HG02840 (cell line): ENCODE results near the gene ZNF813.
"Not testable (repeated sequence)": the region's sequence is repeated elsewhere in the genome, so short reads cannot be mapped to it uniquely, and the experiment has no call there.

Experiments used
- ATAC-seq: cut with Tn5 transposase; IDR thresholded peaks from one replicate; pipeline ENCODE4 v1.9.1; 2021; ENCODE audit warnings: mild to moderate bottlenecking, moderate library complexity, moderate number of reproducible peaks; ENCODE audit not compliant: unreplicated experiment, low FRiP score

ZNF813 gene

GRCh38 chr19:53475470-53475869, 7.9 kb downstream of the ZNF813 start:
- not testable (repeated sequence) for ATAC-seq

- not testable (repeated sequence) for ATAC-seq
Measured at GRCh38 chr19:53483751-53484150, 16.2 kb downstream of the ZNF813 start.

DNA sequence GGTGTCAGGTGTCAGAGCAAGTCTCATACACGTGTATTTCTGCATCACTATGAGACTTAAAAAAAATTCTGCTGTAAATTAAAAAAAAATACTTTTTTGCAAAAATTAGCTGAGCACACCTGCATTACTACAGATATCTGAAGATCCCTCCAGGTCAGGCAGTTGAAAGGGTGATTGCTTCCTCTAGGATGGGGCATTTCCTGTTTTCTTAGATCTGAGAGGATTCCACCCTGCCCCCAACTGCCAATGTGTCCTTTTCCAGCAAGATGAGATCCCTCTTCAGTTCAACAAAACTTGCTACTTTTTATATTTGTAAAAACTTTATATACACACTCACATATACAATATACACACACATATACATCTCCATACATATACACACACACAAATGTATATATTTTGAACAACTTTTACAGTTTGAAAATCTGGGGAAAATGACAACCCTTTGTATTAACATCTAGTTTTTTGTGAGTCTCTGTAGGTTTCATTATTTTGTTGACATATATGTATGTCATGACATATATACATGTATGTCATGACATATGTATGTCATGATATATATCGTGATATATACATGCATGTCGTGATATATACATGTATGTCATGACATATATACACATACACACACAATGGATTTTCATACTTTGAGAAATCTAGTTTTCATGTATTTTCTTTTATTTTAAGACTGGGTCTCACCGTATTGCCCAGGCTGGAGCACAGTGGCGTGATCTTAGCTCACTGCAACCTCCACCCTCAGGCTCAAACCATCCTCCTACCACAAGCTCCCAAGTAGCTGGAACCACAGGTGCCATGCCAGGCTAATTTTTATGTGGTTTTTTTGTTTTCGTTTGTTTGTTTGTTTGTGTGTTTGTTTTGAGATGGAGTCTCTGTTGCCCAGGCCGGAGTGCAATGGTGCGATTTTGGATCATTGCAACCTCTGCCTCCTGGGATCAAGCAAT, 17.8 kb downstream of the ZNF813 start:
- no peak for ATAC-seq

DNA sequence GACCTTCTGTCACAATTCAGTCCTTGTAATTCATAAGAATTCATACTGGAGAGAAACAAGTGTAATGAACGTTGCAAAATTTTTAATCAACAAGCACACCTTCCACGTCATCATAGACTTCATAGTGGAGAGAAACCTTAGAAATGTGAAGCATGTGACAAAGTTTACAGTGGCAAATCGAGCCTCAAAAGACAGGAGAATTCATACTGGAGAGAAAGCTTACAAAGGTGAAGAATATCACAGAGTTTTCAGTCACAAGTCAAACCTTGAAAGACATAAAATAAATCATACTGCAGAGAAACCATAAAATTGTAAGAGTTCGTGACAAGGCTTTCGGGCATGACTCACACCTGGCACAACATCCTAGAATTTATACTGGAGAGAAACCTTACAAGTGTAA, 24.6 kb downstream of the ZNF813 start:
- no peak for ATAC-seq

GRCh38 chr19:53497311-53498023, 29.9 kb downstream of the ZNF813 start:
- ATAC-seq = not testable (repeated sequence)

- ATAC-seq = not testable (repeated sequence)
Measured at GRCh38 chr19:53498024-53498395, 30.5 kb downstream of the ZNF813 start.

DNA sequence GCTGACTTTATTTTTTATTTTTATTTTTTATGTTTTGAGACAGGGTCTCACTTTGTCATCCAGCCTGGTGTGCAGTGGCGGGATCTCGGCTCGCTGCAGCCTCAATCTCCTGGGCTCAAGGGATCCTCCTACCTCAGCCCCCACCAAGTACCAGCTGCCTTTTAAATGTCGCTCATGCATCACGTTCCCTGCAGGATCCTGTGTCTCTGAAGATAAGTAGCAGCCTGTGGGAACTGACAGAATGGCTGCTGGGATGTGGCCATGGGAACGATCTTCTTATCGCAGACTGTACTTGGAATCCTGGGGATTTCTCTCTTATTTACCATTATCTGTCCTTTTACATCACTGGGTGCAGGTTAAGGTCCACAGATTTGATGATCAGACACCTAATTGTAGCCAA, 35.6 kb downstream of the ZNF813 start:
- ATAC-seq = not testable (repeated sequence)

GRCh38 chr19:53503671-53504364, 36.3 kb downstream of the ZNF813 start:
- ATAC-seq = not testable (repeated sequence)

GRCh38 chr19:53504365-53504703, 36.8 kb downstream of the ZNF813 start:
- ATAC-seq = not testable (repeated sequence)

DNA sequence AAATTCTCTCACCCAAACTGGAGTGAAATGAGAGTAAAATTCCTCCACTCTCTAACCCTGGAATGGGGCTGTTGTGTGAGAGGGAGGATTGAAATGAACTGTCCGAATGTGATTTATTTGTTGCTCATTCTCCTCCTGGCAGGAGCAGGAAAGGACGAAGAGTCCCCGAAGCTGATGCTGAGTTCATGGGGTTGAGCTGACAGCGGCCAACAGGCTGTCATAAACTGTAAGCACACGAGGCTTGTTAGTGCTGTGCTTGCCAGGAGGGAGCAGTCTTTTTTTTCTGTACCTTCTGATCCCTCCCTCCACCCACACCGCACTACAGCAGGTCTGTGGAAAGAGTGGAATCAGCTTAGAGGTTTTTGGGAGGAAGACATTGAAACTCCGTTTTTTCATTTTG, 37.4 kb downstream of the ZNF813 start:
- ATAC-seq = no peak

- no peak for ATAC-seq
Measured at GRCh38 chr19:53506728-53507127, 39.2 kb downstream of the ZNF813 start.

- no peak for ATAC-seq
Measured at GRCh38 chr19:53507523-53508442, 40.2 kb downstream of the ZNF813 start.

DNA sequence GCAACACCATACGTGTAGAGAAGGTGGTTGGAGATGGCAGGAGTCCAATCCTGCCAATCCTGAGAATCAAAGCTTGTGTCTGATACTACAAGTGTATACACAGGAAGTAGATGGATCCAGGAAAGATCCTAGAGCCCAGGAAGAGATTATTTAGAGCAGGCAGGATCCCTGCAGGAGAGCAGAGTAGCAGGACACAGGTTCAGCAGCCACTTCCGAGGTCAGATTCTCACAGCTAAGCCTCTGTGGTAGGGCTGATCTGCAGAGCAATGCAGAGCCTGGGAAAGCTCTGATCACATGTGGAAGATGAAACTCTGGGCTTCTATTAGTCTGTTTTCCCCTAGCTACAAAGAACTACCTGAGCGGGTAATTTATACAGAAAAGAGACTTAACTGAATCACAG, 41.9 kb downstream of the ZNF813 start:
- ATAC-seq = no peak

DNA sequence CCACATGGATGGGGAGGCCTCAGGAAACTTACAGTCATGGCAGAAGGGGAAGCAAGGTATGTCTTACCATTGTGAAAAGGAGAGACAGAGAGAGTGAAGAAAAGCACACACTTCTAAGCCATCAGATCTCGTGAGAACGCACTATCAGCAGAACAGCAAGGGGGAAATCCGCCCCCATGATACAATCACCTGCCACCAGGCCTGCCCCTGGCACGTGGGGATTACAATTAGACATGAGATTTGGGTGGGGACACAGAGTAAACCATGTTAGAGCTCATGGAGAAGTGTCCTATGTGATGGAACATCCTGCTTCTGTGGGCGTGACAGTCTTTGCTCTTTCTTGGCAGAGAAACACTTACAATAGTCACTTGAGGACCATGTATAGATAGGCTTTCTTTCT, 42.3 kb downstream of the ZNF813 start:
- no peak for ATAC-seq

GRCh38 chr19:53511357-53511756, 43.8 kb downstream of the ZNF813 start:
- no peak for ATAC-seq

GRCh38 chr19:53511933-53512374, 44.4 kb downstream of the ZNF813 start:
- no peak for ATAC-seq

DNA sequence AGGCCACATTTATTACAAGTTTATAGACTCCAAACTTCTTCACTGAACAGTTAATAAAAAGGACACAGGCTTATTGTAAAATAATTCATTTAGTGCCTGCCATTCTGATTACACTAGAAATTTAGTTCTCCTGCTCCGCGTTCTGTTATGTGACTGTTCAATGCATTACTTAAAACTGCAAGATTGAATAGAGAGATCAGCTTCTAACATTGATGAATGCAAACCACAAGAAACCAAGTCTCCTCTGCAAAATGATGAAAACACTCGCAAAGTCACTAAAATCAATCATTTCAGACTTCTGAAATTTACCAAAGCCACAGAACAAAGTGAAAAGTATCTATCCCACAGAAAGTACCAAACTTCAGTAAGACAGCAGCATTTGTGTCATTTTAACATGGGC, 47.5 kb downstream of the ZNF813 start:
- not testable (repeated sequence) for ATAC-seq

DNA sequence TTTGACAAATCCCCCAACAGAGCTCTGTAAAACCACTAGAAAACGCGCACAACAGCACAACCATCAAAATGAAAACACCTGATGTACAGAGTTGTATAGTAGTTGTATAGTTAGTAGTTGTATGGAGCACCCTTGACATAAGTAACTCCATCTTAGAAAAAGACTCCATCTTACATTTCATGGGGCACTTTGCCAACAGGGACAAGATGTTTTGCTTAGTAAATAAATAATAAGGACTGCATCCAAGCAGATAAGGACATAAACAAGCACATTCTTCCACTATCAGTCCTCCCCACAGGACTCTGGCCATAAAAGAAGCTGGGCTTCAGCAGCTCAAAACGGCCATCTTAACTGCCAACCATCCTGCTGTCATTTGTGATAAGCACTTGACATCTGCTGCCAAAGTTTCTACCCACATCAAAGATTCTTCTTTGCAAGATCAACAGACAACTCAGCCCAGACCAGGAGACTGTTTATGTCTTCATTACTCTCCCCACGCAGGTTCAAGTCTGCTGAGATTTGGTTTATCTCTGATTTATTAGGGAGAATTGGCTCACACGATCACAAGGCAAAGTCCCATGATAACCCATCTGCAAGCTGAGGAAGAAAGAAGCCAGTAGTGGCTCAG, 49.7 kb downstream of the ZNF813 start:
- ATAC-seq = no peak

DNA sequence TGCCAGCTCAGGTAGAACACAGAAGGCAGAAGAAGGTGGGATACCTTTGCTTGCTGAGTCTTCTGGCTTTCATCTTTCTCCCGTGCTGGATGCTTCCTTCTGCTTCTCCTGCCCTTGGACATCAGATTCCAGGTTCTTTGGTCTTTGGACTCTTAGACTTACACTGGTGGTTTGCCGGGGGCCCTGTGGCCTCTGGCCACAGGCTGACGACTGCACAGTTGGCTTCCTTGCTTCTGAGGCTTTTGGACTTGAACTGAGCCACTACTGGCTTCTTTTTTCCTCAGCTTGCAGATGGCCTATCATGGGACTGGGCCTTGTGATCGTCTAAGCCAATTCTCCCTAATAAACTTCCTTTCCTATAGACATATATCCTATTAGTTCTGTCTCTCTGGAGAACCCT, 50.6 kb downstream of the ZNF813 start:
- no peak for ATAC-seq

DNA sequence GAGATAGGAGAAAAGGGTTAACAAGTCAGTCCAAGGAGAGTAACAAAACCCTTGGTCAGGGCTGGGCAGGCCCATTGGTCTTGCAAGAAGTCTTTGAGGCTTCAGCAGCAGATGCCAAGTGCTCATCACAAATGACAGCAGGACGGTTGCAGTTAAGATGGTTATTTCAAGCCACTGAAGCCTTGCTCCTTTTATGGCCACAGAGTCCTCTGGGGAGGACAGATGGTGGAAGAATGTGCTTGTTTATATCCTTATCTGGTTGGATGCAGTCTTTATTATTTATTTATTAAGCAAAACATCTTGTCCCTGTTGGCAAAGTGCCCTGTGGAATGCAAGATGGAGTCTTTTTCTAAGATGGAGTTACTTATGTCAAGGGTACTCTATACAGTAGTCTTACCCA, 51.2 kb downstream of the ZNF813 start:
- no peak for ATAC-seq
